SJSA1 (cell line): ENCODE measurements around the gene LRIG3. TPM values are rescaled to one million over a fixed set of nuclear protein-coding genes. Genes with fewer than 3 reads are reported as not detected.
"Not testable (repeated sequence)": the region's sequence is repeated elsewhere in the genome, so short reads cannot be mapped to it uniquely, and the experiment has no call there.

Experiments used
- DNase-seq, 2 experiments: peaks; one replicate each; pipeline ENCODE4 v3.0.0-alpha.2; 2015 to 2020; ENCODE audit warnings: low spot score in 2 of 2, low read depth in 1 of 2
- H3K27ac ChIP-seq: fragments of 250-450 bp; sonication (Bioruptor Pico); 2 replicates; pipeline ENCODE4 v1.5.1; 2020; ENCODE audit warnings: mild to moderate bottlenecking, moderate library complexity
- H3K27me3 ChIP-seq: fragments of 250-450 bp; sonication (Bioruptor Pico); replicated peaks from 2 replicates; pipeline ENCODE4 v1.5.1; 2020; ENCODE audit warnings: mild to moderate bottlenecking, moderate library complexity
- H3K36me3 ChIP-seq: fragments of 250-450 bp; sonication (Bioruptor Pico); 2 replicates; pipeline ENCODE4 v1.5.1; 2020; ENCODE audit warnings: mild to moderate bottlenecking
- H3K4me1 ChIP-seq: fragments of 250-450 bp; sonication (Bioruptor Pico); replicated peaks from 2 replicates; pipeline ENCODE4 v1.6.1; 2021; ENCODE audit warnings: mild to moderate bottlenecking
- H3K4me3 ChIP-seq: fragments of 250-450 bp; sonication (Bioruptor Pico); 2 replicates; pipeline ENCODE4 v1.5.1; 2020; ENCODE audit warnings: mild to moderate bottlenecking
- H3K9me3 ChIP-seq: fragments of 250-450 bp; sonication (Bioruptor Pico); replicated peaks from 2 replicates; pipeline ENCODE4 v1.5.1; 2020; ENCODE audit warnings: mild to moderate bottlenecking
- total RNA-seq: library from RNA; depleted of rRNA; stranded (reverse); fragments of >200 nt; shearing (Covaris generic); gene quantifications from 2 replicates; pipeline ENCODE4 v1.2.3, GENCODE V29; 2014

LRIG3 gene
- total RNA-seq, 1 experiment from 2014 or later, result 51.8 TPM

DNA sequence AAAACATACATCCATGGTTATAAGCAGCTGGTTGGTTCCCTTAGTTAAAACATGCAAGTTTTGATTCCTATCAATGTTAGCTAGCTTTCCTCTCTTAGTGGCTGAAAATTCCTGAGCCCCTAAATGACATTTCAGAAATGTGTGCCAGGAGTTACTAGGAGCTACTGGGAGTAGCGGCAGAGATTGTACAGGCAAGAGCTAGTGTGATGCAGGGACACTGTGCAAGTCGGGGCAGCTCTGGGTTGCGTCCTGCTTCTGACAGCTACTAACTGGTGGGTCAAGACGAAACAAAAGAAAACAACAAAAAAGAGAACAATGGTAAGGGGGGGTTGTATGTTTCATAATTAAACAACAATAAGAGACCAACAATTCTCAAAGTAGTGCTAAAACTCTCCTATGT is 35.4 kb downstream of the LRIG3 start:
- peaks cover 7% of the 10 kb centered on the region; the same call in 1 of the 2 replicates for H3K4me1 ChIP-seq
- no peak overlapping the region for H3K4me3 ChIP-seq
- no peak for DNase-seq
- peaks cover 81% of the 10 kb centered on the region for H3K36me3 ChIP-seq
- no peak overlapping the region for H3K27ac ChIP-seq
- no peaks in the 10 kb centered on the region for H3K9me3 ChIP-seq
- H3K27me3 ChIP-seq, result no peaks in the 10 kb centered on the region

DNA sequence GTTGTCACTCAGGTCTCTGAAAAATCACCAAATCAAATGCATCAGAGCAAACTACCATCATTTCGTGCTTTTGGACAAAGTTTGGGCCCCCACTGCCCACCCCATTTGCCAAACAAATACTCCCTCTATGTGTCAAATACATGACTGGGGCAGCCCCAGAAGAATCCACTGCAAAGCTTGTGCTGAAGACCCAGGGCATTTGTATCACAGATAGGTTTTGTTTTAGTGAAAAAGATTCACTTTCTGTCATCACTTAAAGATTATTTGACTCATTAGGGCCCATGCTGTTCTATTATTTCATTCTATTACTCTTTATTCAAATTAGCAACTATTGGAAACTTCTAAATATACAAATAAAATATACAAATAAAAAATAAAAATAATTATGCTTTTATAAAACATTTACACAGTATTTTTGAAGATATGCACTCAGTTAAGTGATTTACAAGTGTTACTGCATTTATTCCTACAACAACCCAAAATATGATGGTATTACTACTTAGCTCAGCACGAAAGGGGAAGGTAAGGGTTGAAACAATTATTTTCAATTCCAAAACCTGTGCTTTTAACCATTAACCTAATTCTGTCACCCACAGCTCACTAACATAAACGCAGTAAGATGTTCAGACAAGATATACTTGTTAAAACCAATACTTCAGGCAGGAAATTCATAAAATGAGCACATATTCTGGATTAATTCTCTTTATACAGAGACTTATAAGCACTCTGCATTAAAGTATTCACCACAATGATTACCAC is 36.5 kb downstream of the LRIG3 start:
- no peak for DNase-seq
- H3K36me3 ChIP-seq, result peaks cover 81% of the 10 kb centered on the region
- no peaks in the 10 kb centered on the region for H3K9me3 ChIP-seq
- H3K4me1 ChIP-seq, result peaks cover 7% of the 10 kb centered on the region; the same call in 1 of the 2 replicates
- no peak overlapping the region for H3K4me3 ChIP-seq
- H3K27ac ChIP-seq, result no peak overlapping the region
- no peaks in the 10 kb centered on the region for H3K27me3 ChIP-seq

DNA sequence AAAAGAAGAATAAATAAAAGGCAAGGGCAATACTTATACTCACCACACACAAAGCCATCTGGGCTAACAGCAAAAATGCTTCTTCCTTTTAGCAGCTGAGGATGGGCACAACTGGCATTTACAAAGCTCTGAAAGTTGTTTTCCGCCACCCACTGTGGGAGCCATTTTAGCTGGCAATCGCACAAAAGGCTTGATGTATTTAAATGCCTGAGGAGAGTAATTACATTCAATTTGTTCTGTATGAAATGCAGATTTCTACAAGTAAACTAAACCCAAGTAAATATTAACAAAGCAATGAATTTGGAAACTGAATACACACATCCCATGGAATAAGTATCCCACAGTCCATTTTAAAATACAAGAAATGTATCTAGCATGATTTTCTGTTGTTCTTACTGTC is 37.5 kb downstream of the LRIG3 start:
- peaks cover 81% of the 10 kb centered on the region for H3K36me3 ChIP-seq
- H3K27me3 ChIP-seq, result no peaks in the 10 kb centered on the region
- peak in 1 of 2 experiments; percentile 33 for DNase-seq
- H3K4me1 ChIP-seq, result peaks cover 14% of the 10 kb centered on the region
- no peak overlapping the region for H3K27ac ChIP-seq
- no peaks in the 10 kb centered on the region for H3K9me3 ChIP-seq
- H3K4me3 ChIP-seq, result no peak overlapping the region

DNA sequence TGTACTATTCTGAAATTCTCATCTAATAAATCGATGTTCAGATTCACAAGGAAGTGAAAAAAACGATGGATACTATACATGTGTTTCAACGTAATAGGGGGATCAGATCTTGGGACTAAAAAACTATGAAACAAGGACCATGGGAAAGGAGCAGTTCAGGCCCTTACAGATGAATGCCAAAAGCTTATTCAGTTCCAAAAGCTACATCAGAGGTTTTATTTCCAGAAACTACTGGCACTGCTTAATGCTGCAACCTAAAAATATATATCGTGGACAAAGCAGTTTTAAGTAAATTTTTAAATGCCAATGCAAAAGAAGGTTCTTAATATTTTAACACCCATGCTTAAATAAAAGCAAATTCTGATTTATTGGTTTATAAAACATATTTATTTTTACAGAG is 38.5 kb downstream of the LRIG3 start:
- DNase-seq, result no peak
- Histone ChIP-seq H3K27ac (no peak overlapping the region), H3K4me1 (peaks cover 24% of the 10 kb centered on the region), H3K36me3 (peaks cover 77% of the 10 kb centered on the region), H3K4me3 (no peak overlapping the region), H3K9me3 (no peaks in the 10 kb centered on the region), H3K27me3 (no peaks in the 10 kb centered on the region)

DNA sequence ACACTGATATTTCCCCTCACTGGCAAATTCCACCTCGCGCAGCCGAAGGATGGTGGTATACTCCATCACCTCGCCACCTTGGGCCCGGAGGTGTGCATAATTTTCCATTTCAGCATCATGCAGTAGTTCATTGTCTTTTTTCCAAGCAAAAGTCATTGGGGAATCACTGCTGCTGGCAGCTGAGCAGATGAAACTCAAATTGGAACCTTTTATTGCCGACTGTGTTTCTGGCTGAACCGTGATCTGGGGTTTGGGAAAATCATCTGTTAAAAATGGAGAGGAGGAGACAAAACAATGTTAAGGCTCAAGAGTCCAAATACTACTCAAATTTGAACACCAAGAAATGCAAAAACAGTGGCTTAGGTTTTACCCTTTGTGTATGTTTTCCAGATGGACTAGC is 39.7 kb downstream of the LRIG3 start:
- DNase-seq, result no peak
- no peak overlapping the region for H3K4me3 ChIP-seq
- peaks cover 77% of the 10 kb centered on the region for H3K36me3 ChIP-seq
- peaks cover 29% of the 10 kb centered on the region for H3K4me1 ChIP-seq
- no peaks in the 10 kb centered on the region for H3K9me3 ChIP-seq
- H3K27ac ChIP-seq, result no peak overlapping the region
- no peaks in the 10 kb centered on the region for H3K27me3 ChIP-seq

DNA sequence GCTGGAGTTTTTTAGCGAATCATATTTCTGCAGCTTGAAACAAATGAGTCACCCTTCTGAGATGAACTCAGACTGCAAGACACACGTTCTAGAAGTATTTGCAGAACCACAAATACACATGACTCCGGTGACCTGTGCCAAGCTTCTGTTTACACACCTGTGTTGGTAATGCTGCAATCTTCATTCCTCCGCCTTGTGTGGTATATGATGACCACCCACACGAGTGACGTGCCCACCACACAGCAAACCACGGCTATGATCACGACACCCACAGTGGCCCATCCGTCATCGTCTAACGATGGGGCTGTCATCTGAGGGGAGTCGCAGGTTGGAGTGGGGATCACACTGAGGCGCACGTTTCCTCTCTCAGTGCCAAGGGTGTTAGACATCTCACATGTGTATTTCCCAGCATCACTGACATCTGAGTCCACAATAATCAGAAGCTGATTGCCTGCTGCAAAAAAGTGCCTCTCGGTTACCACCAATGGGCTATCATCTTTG is 43.0 kb downstream of the LRIG3 start:
- H3K27ac ChIP-seq, result peak overlapping the region; percentile 33
- no peaks in the 10 kb centered on the region for H3K27me3 ChIP-seq
- H3K9me3 ChIP-seq, result no peaks in the 10 kb centered on the region
- peak; percentile 95 for DNase-seq
- peaks cover 90% of the 10 kb centered on the region for H3K36me3 ChIP-seq
- no peak overlapping the region for H3K4me3 ChIP-seq
- H3K4me1 ChIP-seq, result peaks cover 23% of the 10 kb centered on the region

DNA sequence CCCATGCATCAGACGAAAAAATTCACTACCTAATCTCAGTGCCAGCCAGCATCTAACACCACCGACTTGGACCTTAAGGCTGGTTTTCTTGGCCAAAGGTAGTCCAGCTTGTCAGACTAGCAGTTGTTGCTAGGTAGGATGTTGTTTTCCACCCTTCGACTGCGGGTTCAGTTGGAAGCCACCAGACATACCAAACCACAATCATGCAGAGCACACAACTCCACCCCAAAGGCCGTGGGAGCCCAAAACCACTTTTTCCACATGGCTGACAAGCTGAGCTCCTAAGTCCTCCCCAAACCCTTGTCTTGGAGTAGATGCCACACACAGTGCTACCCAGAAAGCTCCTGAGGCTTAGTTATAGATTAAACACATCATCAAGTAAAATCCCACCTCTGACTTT is 46.8 kb downstream of the LRIG3 start:
- H3K4me3 ChIP-seq, result no peak overlapping the region
- peaks cover 81% of the 10 kb centered on the region for H3K36me3 ChIP-seq
- H3K27me3 ChIP-seq, result no peaks in the 10 kb centered on the region
- H3K9me3 ChIP-seq, result no peaks in the 10 kb centered on the region
- H3K4me1 ChIP-seq, result peaks cover 22% of the 10 kb centered on the region
- DNase-seq, result no peak
- no peak overlapping the region for H3K27ac ChIP-seq

DNA sequence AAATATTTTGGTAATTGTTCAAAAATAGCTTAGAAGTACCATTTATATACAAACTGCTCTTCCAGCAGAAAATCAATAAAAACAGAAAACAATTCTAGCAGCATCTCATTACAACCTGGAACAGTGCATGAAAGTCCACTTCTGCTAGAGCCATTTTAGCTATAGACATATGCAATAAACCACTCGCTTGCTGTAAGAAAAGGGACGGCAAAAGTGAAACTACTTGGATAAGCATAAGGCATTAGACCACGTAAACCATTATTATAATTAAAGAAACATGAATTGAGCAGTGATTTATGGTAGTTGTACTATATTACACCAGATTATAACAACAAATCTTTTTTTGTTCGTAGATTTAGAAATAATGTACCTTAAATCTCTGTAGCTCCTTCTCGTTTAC is 48.7 kb downstream of the LRIG3 start:
- H3K36me3 ChIP-seq, result peaks cover 68% of the 10 kb centered on the region
- H3K9me3 ChIP-seq, result no peaks in the 10 kb centered on the region
- peaks cover 3% of the 10 kb centered on the region for H3K4me1 ChIP-seq
- no peak overlapping the region for H3K27ac ChIP-seq
- H3K4me3 ChIP-seq, result no peak overlapping the region
- no peaks in the 10 kb centered on the region for H3K27me3 ChIP-seq
- no peak for DNase-seq

DNA sequence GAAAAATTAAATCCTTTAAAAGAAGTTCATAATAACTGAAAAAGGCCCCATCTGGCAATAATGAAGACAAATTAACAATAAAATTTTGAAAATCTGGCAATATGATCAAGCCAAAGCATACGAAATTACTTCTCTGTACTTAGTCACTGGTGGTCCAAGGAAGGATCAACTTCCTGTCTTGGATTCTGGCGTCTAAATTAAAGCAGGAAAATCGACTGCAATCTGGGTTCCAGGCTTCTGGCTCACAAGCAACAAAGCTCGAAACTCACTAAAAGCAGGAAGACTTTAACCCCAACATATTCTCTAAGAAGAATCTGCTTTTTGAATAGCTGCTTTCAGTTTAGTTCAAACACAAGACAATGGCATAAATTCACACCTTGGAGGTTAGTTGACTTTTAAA is 49.7 kb downstream of the LRIG3 start:
- Histone ChIP-seq H3K27ac (no peak overlapping the region), H3K27me3 (no peaks in the 10 kb centered on the region), H3K36me3 (peaks cover 59% of the 10 kb centered on the region), H3K9me3 (no peaks in the 10 kb centered on the region), H3K4me1 (no peaks in the 10 kb centered on the region), H3K4me3 (no peak overlapping the region)
- DNase-seq, result no peak

DNA sequence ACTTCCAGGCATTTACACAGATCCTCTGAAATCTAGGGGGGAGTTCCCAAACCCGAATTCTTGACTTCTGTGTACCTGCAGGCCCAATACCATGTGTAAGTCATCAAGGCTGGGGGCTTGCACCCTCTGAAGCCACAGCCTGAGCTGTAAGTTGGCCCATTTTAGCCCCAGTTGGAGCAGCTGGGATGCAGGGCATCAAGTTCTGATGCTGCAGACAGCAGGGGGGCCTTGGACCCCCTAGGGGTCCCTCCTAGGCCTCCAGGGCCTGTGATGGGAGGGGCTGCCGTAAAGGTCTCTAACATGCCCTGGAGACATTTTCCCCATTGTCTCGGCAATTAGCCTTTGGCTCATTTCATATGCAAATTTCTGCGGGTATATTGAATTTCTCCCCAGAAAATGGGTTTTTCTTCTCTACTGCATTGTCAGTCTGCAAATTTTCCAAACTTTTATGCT is 59.5 kb downstream of the LRIG3 start:
- no peak for DNase-seq

DNA sequence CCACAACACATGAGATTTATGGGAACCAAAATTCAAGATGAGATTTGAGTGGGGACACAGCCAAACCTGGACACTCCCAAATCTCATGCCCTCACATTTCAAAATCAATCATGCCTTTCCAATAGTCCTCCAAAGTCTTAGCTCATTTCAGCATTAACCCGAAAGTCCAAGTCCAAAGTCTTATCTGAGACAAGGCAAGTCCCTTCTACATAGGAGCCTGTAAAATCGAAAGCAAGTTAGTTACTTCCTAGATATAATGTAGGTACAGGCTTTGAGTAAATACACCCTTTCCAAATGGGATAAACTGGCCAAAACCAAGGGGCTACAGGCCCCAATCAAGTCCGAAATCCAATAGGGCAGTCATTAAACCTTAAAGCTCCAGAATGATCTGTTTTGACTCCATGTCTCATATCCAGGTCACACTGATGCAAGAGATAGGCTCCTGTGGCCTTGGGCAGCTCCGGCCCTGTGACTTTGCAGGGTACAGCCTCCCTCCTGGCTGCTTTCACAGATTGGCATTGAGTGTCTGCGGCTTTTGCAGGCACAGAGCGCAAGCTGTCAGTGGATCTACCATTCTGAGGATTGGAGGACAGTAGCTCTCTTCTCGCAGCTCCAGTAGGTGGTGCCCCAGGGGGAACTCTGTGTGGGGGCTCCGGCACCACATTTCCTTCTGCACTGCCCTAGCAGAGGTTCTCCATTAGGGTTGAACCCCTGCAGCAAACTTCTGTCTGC is 60.1 kb downstream of the LRIG3 start:
- H3K4me1 ChIP-seq, result no peaks in the 10 kb centered on the region
- H3K36me3 ChIP-seq, result no peaks in the 10 kb centered on the region
- no peak for DNase-seq
- H3K9me3 ChIP-seq, result no peaks in the 10 kb centered on the region; the same call in 1 of the 2 replicates
- no peak overlapping the region for H3K4me3 ChIP-seq
- no peaks in the 10 kb centered on the region for H3K27me3 ChIP-seq
- H3K27ac ChIP-seq, result no peak overlapping the region

More for the DNA sequence above, 59.5 kb downstream of the LRIG3 start:
- no peaks in the 10 kb centered on the region for H3K4me1 ChIP-seq
- no peaks in the 10 kb centered on the region; the same call in 1 of the 2 replicates for H3K9me3 ChIP-seq
- H3K36me3 ChIP-seq, result no peaks in the 10 kb centered on the region
- H3K27ac ChIP-seq, result no peak overlapping the region
- no peaks in the 10 kb centered on the region for H3K27me3 ChIP-seq
- no peak overlapping the region for H3K4me3 ChIP-seq

DNA sequence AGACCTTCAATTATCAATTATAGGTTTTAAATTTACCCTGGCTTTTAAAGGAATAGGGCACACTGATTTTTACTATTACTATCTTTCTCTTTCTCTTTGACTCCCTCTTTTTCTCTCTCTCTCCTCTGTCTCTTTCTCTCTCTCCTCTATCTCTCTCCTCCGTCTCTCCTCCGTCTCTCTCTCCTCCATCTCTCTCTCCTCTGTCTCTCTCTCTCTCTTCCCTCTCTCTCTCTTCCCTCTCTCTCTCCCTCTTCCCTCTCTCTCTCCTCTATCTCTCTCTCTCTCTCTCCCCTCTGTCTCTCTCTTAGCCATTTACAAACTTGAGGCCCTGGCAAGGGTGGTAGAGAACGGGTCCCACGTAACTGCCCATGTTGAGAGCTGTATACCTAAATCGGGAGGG is 62.3 kb downstream of the LRIG3 start:
- Histone ChIP-seq H3K27ac (no peak overlapping the region), H3K27me3 (no peaks in the 10 kb centered on the region), H3K36me3 (no peaks in the 10 kb centered on the region), H3K9me3 (no peaks in the 10 kb centered on the region; the same call in 1 of the 2 replicates), H3K4me3 (no peak overlapping the region), H3K4me1 (no peaks in the 10 kb centered on the region)
- DNase-seq, result no peak

DNA sequence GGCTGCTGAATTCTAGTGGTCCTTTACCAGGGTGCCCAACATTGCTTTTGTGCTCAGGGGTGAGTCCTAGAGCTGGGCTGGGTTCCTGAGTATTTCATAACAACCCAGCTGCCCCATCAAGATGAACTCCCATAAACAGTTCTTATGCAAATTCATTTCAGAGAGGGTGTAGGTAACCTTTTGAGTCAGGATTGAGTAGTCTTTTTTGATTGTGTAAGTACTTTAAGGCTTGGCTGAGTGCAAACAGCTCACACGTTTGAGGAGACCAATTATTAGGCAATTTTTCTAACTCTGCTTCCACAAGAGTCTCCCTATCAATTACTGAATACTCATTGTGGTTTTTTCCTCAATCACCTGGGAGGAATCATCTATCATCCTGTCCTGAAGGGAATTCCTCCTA is 63.1 kb downstream of the LRIG3 start:
- H3K27ac ChIP-seq, H3K36me3 ChIP-seq, DNase-seq: not testable (repeated sequence)

DNA sequence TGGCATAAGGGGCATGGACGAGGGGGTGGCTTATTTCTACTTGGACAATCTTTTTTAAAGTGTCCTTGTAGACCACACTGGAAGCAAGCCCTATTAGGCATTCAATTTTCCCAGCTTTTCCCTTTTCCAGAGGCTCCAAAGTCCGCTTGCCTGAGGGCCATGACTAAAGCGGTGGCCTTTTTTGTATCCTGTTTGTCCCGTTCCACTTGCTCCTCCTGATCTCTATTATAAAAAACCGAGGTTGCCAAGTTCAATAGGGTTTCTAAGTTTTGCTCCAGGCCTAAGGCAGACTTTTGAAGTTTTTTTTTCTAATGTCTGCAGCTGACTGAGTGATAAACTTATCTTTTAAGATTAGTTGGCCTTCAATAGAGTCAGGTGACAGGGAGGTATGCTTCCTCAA is 64.7 kb downstream of the LRIG3 start:
- not testable (repeated sequence) for H3K4me1 ChIP-seq, H3K36me3 ChIP-seq, H3K9me3 ChIP-seq, H3K4me3 ChIP-seq, H3K27me3 ChIP-seq, H3K27ac ChIP-seq, DNase-seq

More for the DNA sequence above, 63.1 kb downstream of the LRIG3 start:
- H3K9me3 ChIP-seq, H3K27me3 ChIP-seq, H3K4me1 ChIP-seq, H3K4me3 ChIP-seq: not testable (repeated sequence)
